Gastrocnemius medialis (tissue), 4 donors: ENCODE results near the gene RAMP2.

Experiments
- CTCF ChIP-seq, 5 experiments: fragments of 450-650 bp in 3 of 5; fragments of 200-600 bp in 2 of 5; sonication (generic) in 2 of 5; IDR thresholded peaks in 4 of 5; conservative IDR thresholded peaks in 1 of 5; 1 replicate in 4 of 5; 2 replicates in 1 of 5; pipeline ENCODE4 v1.5.1; 2016 to 2019; ENCODE audit warnings: antibody characterized with exemption in 5 of 5, mild to moderate bottlenecking in 3 of 5, moderate library complexity in 3 of 5
- POLR2A ChIP-seq, 2 donors: fragments of 450-650 bp; IDR thresholded peaks; one replicate each; pipeline ENCODE4 v1.6.1; 2017; ENCODE audit warnings: antibody characterized with exemption in 2 of 2, mild to moderate bottlenecking in 2 of 2, moderate library complexity in 2 of 2

DNA sequence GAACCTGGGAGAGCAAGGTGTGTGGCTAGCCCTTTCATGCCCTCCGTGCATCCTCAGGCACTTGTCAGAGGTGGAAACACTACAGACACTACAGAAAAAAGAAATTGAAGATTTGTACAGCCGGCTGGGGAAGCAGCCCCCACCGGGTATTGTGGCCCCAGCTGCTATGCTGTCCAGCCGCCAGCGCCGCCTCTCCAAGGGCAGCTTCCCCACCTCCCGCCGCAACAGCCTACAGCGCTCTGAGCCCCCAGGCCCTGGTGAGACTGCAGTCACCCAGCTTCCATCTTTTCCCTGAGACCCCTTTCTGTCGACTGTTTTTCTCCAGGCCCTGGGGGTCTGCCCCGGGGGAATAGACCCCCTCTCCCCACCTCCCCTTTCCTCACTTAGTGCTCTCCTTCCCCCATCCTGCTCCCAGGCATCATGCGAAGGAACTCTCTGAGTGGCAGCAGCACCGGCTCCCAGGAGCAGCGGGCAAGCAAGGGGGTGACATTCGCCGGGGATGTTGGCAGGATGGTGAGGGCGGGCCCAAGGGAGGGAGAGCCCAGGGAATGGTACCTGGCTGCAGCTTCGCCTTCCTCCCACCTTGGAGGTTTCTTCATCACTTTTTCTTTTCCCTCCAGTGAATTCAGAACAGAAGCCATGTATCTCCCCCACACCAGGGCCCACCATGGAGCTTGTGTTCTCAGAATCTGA is 35.2 kb downstream of the RAMP2 start:
- TF ChIP-seq CTCF (IDR thresholded peaks at IDR 0.05 in 4 of 5, conservative IDR thresholded peaks at IDR 0.05 in 1 of 5) (no peak), POLR2A (IDR thresholded peaks at IDR 0.05) (no peak)
